Measurements from ENCODE around the gene LSS. TPM values are rescaled to one million over a fixed set of nuclear protein-coding genes. Genes with fewer than 3 reads are reported as not detected.

Gene LSS
- total and polyA plus RNA-seq, 2 experiments from 2014 or later = 55.0 to 237 TPM

GRCh38 chr21:46145159-46145839 is 83.3 kb downstream of the LSS start:
- Histone ChIP-seq H3K36me3 (ENCODE audit: insufficient read depth) (no peaks in the 10 kb centered on the region), H3K4me3 (no peak overlapping the region), H3K4me1 (ENCODE audit: insufficient read depth) (no peaks in the 10 kb centered on the region), H3F3A (replicated peaks; ENCODE audit: low read depth) (0 out of 2 replicates have a peak, but pooled peaks cover 7% of the 10 kb centered on the region), H3K4me2 (no peak overlapping the region), H3K79me2 (replicated peaks; ENCODE audit: insufficient read depth) (no peaks in the 10 kb centered on the region), H2AFZ (no peak overlapping the region), H3K27me3 (ENCODE audit: insufficient read depth) (no peaks in the 10 kb centered on the region), H3K27ac (ENCODE audit: low read depth) (no peak overlapping the region), H3K9me2 (ENCODE audit: insufficient read depth) (no peaks in the 10 kb centered on the region), H4K20me1 (replicated peaks; ENCODE audit: insufficient read depth) (no peaks in the 10 kb centered on the region)
- peaks cover 12% of the 10 kb centered on the region for H3K4me1 Mint-ChIP-seq
- no peak for TF ChIP-seq JUNB (IDR thresholded peaks at IDR 0.05; ENCODE audit: unreplicated experiment)
- no peak for TF ChIP-seq NANOG (IDR thresholded peaks at IDR 0.05; ENCODE audit: borderline replicate concordance)
- TF ChIP-seq ZNF331 (CRISPR knock-in tag; IDR thresholded peaks at IDR 0.05; ENCODE audit: low read depth) = no peak
- ATAC-seq (no peak), DNase-seq (ENCODE audit: low spot score) (no peak)
- no peak overlapping the region for H3K4me3 Mint-ChIP-seq
- no peak overlapping the region for H3K27ac Mint-ChIP-seq
- H3K36me3 Mint-ChIP-seq (ENCODE audit: low read depth) = peaks cover 17% of the 10 kb centered on the region
- peaks cover 9% of the 10 kb centered on the region for H3K27me3 Mint-ChIP-seq (ENCODE audit: insufficient read depth, low read depth, poor library complexity)
- H3K9me3 Mint-ChIP-seq = peaks cover 4% of the 10 kb centered on the region; the same call in 2 of the 3 replicates

- Histone ChIP-seq H3K27ac (ENCODE audit: low read depth) (no peak overlapping the region), H3K4me1 (ENCODE audit: insufficient read depth) (no peaks in the 10 kb centered on the region), H3K27me3 (ENCODE audit: insufficient read depth) (no peaks in the 10 kb centered on the region), H3F3A (replicated peaks; ENCODE audit: low read depth) (0 out of 2 replicates have a peak, but pooled peaks cover 7% of the 10 kb centered on the region), H3K4me3 (no peak overlapping the region), H3K79me2 (replicated peaks; ENCODE audit: insufficient read depth) (no peaks in the 10 kb centered on the region), H3K4me2 (no peak overlapping the region), H3K9me2 (ENCODE audit: insufficient read depth) (no peaks in the 10 kb centered on the region), H2AFZ (no peak overlapping the region), H4K20me1 (replicated peaks; ENCODE audit: insufficient read depth) (no peaks in the 10 kb centered on the region), H3K36me3 (ENCODE audit: insufficient read depth) (no peaks in the 10 kb centered on the region)
- no peak overlapping the region for H3K4me3 Mint-ChIP-seq
- H3K4me1 Mint-ChIP-seq = peaks cover 12% of the 10 kb centered on the region
- DNase-seq (ENCODE audit: low spot score) (no peak), ATAC-seq (no peak)
- H3K36me3 Mint-ChIP-seq (ENCODE audit: low read depth) = peaks cover 17% of the 10 kb centered on the region
- peaks cover 9% of the 10 kb centered on the region for H3K27me3 Mint-ChIP-seq (ENCODE audit: insufficient read depth, low read depth, poor library complexity)
- peaks cover 4% of the 10 kb centered on the region; the same call in 2 of the 3 replicates for H3K9me3 Mint-ChIP-seq
- no peak overlapping the region for H3K27ac Mint-ChIP-seq
- no peak for TF ChIP-seq ZNF331 (CRISPR knock-in tag; IDR thresholded peaks at IDR 0.05; ENCODE audit: low read depth)
- no peak for TF ChIP-seq NANOG (IDR thresholded peaks at IDR 0.05; ENCODE audit: borderline replicate concordance)
- no peak for TF ChIP-seq EZH2phosphoT487 (IDR thresholded peaks at IDR 0.05; ENCODE audit: unreplicated experiment)
- no peak for TF ChIP-seq ZNF462 (CRISPR knock-in tag; IDR thresholded peaks at IDR 0.05)
- TF ChIP-seq POLR2AphosphoS5 (IDR thresholded peaks at IDR 0.05; ENCODE audit: low read depth) = no peak
- no peak for TF ChIP-seq CTCF (conservative IDR thresholded peaks at IDR 0.05; ENCODE audit: low read depth in 2 of 2)
- no peak for TF ChIP-seq STAT1 (IDR thresholded peaks at IDR 0.05; ENCODE audit: unreplicated experiment)
- TF ChIP-seq CREB1 (CRISPR knock-in tag; IDR thresholded peaks at IDR 0.05; ENCODE audit: low read depth) = no peak
- TF ChIP-seq JUNB (IDR thresholded peaks at IDR 0.05; ENCODE audit: unreplicated experiment) = no peak
- TF ChIP-seq ZNF114 (CRISPR knock-in tag; IDR thresholded peaks at IDR 0.05) = no peak
- no peak for TF ChIP-seq EZH2 (IDR thresholded peaks at IDR 0.05; ENCODE audit: low read depth, unreplicated experiment)
- no peak for TF ChIP-seq ETS1 (IDR thresholded peaks at IDR 0.05)
Observed at GRCh38 chr21:46144464-46145070, 84.0 kb downstream of the LSS start.
